Esophagus muscularis mucosa (tissue), 4 donors: ENCODE results near the gene CNNM2.

Source experiments
- CTCF ChIP-seq, 3 experiments: fragments of 200-600 bp in 2 of 3; fragments of 450-650 bp in 1 of 3; sonication (generic) in 2 of 3; IDR thresholded peaks; one replicate each; pipeline ENCODE4 v1.5.1; 2017 to 2019; ENCODE audit warnings: antibody characterized with exemption in 3 of 3, mild to moderate bottlenecking in 2 of 3, moderate library complexity in 1 of 3
- EP300 ChIP-seq: sonication (generic); formaldehyde crosslinking; IDR thresholded peaks from one replicate; pipeline ENCODE4 v1.6.1; 2017; ENCODE audit warnings: antibody characterized with exemption
- POLR2A ChIP-seq: fragments of 450-650 bp; IDR thresholded peaks from one replicate; pipeline ENCODE4 v1.6.1; 2017; ENCODE audit warnings: antibody characterized with exemption, moderate library complexity, mild to moderate bottlenecking, low read depth
- POLR2AphosphoS5 ChIP-seq, 2 donors: sonication (generic); formaldehyde crosslinking; IDR thresholded peaks; one replicate each; pipeline ENCODE4 v1.6.1; 2017; ENCODE audit warnings: antibody characterized with exemption in 2 of 2

GRCh38 chr10:103080891-103081581 lies 162.9 kb downstream of the CNNM2 start:
- TF ChIP-seq CTCF (IDR thresholded peaks at IDR 0.05): no peak
- TF ChIP-seq POLR2AphosphoS5 (IDR thresholded peaks at IDR 0.05): peak in 1 of 2 donors; percentile 1
- TF ChIP-seq POLR2A: no peak
- no peak for TF ChIP-seq EP300
